A549 treated with dexamethasone at 1 μM for 4 hours (cell line): ENCODE results near the gene CNTNAP3. TPM values are rescaled to one million over a fixed set of nuclear protein-coding genes. Genes with fewer than 3 reads are reported as not detected.

Experiments
- total RNA-seq: library from RNA; stranded (reverse); fragments of 200-300 nt; extraction: Qiagen RNA extraction; gene quantifications from 5 replicates; pipeline ENCODE4 v1.2.3, GENCODE V29; 2022

The CNTNAP3 gene
- 6.5 to 12.3 TPM (median 10.1 TPM) in 5 replicates for total RNA-seq

DNA sequence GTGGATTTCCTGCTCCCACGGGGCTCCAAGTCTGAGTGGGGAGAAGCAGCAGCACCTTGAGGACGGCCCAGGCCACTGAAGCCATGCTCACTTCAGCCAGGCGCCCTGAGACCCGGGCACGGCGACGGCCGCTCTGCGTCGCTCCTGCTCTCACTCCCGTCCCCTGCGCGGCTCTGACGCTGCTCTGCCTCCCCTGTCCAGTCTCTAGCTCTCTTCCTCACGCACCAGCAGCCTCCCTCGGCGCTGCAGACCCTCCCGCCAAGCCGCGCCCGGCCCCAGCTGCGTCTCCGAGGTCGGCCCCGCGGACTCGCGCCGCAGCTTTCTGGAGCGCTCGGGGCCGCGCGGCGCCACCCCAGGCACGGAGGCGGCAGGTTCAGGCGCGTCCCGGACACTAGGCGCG is at the start of gene CNTNAP3:
Gene CNTNAP3 (minus strand): TSS at position 188 of the 400 bp plus-strand sequence. CDS start 103 bp downstream, at position 85.

Other genes with a start within 250 kb of the CNTNAP3 start
- not detected in 5 replicates for gene SPATA31A1, start 67.5 kb upstream of the CNTNAP3 start, total RNA-seq